Measurements from ENCODE around the gene GALNT14. TPM values are rescaled to one million over a fixed set of nuclear protein-coding genes. Genes with fewer than 3 reads are reported as not detected.

GALNT14 gene
- total and polyA plus RNA-seq, 2 of the 8 experiments (the other 6 are each of a cell fraction or from before 2014, with no cell fraction given) = 13.0 to 13.7 TPM

DNA sequence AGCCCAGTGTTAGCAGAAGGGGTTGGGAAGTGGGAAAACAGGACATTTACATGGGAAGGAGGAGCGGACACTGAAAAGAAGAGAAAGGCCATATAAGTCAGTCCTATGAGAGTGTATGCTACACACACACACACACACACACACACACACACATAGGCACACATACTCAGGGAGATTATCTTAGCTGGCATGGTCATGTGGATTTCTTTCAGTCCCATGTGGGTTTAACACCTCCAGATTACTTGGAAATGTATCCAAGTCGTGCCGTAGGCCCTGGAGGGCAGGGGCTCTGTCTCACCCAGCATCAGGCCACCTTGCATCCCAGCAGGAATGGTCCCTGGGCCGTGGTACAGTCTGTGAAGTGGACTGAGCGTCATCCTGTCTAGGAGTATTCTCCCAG, 217.7 kb downstream of the GALNT14 start:
- Histone ChIP-seq H3K18ac (ENCODE audit: extremely low read depth, low read length) (no peak overlapping the region), H4K5ac (ENCODE audit: insufficient read length, low read depth, low read length) (no peak overlapping the region), H3K14ac (ENCODE audit: insufficient read length) (no peak overlapping the region), H4K8ac (ENCODE audit: extremely low read depth, insufficient read depth, low read length) (no peak overlapping the region), H2BK5ac (ENCODE audit: low read depth, low read length) (no peak overlapping the region), H3K4me3 (ENCODE audit: extremely low read depth in 1 of 4, insufficient read depth in 2 of 4, low read depth in 3 of 4, low read length in 4 of 4) (no peak overlapping the region), H3K56ac (replicated peaks; ENCODE audit: insufficient read length, low read depth, low read length) (no peak overlapping the region), H2BK20ac (ENCODE audit: low read length) (no peak overlapping the region), H2BK120ac (replicated peaks; ENCODE audit: low read depth, low read length) (no peak overlapping the region), H4K91ac (replicated peaks; ENCODE audit: insufficient read length, low read length) (no peak overlapping the region), H3K23ac (ENCODE audit: insufficient read length) (no peak overlapping the region), H3K23me2 (ENCODE audit: low read depth, low read length) (no peaks in the 10 kb centered on the region), H2AK5ac (ENCODE audit: low read depth, low read length) (no peak overlapping the region), H4K20me1 (replicated peaks in 1 of 2; ENCODE audit: control insufficient read depth in 1 of 2, insufficient read depth in 2 of 2, low read length in 2 of 2) (no peaks in the 10 kb centered on the region), H3K4me1 (replicated peaks in 1 of 4; ENCODE audit: control insufficient read depth in 3 of 4, insufficient read depth in 4 of 4, low read length in 3 of 4) (no peaks in the 10 kb centered on the region), H2BK12ac (ENCODE audit: low read depth, low read length) (no peak overlapping the region), H3K9ac (replicated peaks in 1 of 4; ENCODE audit: extremely low read depth in 1 of 4, low read depth in 3 of 4, low read length in 3 of 4) (no peak overlapping the region), H3K4ac (replicated peaks; ENCODE audit: insufficient read length, low read depth, low read length) (no peak overlapping the region), H2BK15ac (ENCODE audit: low read length) (no peak overlapping the region), H3K27me3 (replicated peaks in 1 of 4; ENCODE audit: control insufficient read depth in 3 of 4, extremely low read depth in 1 of 4, insufficient read depth in 3 of 4, low read length in 3 of 4) (no peaks in the 10 kb centered on the region), H3K36me3 (ENCODE audit: control insufficient read depth in 2 of 4, insufficient read depth in 4 of 4, low read length in 3 of 4) (no peaks in the 10 kb centered on the region), H3K79me2 (ENCODE audit: control insufficient read depth in 1 of 2, insufficient read depth in 2 of 2, low read length in 2 of 2) (no peaks in the 10 kb centered on the region), H3K27ac (ENCODE audit: low read depth, low read length) (no peak overlapping the region), H3K4me2 (ENCODE audit: insufficient read depth in 1 of 2, low read depth in 2 of 2, low read length in 2 of 2) (no peak overlapping the region), H3K9me3 (ENCODE audit: insufficient read depth in 2 of 2, low read depth in 1 of 2, low read length in 1 of 2) (no peaks in the 10 kb centered on the region), H3K79me1 (ENCODE audit: low read depth, low read length) (no peaks in the 10 kb centered on the region), H2AFZ (ENCODE audit: low read length) (no peak overlapping the region)
- 87% methylated on average over 5 of the region's 5 CpGs; no CpG with 5 or more reads in 1 of the 2 experiments for WGBS, 2 experiments (ENCODE audit: extremely low coverage in 1 of 2, insufficient coverage in 1 of 2, insufficient read length in 1 of 2, insufficient replicate concordance in 2 of 2, low coverage in 1 of 2, low lambda C conversion rate in 2 of 2, missing lambda C conversion rate in 1 of 2)
- ChIA-PET CTCF (ENCODE audit: partially characterized antibody) (interaction anchor here (0.7 to 1.0 kb wide), 3 partner anchors 58 to 208 kb away, joined by 3 to 4 read pairs (median 3); no protein-coding TSS in a partner anchor), POLR2A (ENCODE audit: partially characterized antibody) (no interaction called here)
- no peak for FAIRE-seq
- DNase-seq (ENCODE audit: low read depth in 1 of 2, low spot score in 2 of 2) = no peak
- TF ChIP-seq YY1 (IDR thresholded peaks at IDR 0.05; ENCODE audit: low read depth, low read length) = no peak
- TF ChIP-seq JUND (IDR thresholded peaks at IDR 0.05; ENCODE audit: low read length) = no peak
- TF ChIP-seq TCF12 (IDR thresholded peaks at IDR 0.05; ENCODE audit: low read depth, low read length) = no peak
- TF ChIP-seq MAFK (IDR thresholded peaks at IDR 0.05; ENCODE audit: low read depth, low read length) = no peak
- no peak for TF ChIP-seq SIN3A (conservative IDR thresholded peaks at IDR 0.05 in 1 of 2, IDR thresholded peaks at IDR 0.05 in 1 of 2; ENCODE audit: low read depth in 1 of 2, low read length in 2 of 2)
- no peak for TF ChIP-seq CHD2 (IDR thresholded peaks at IDR 0.05; ENCODE audit: low read length)
- TF ChIP-seq RBBP5 (IDR thresholded peaks at IDR 0.05; ENCODE audit: borderline replicate concordance, low read depth, low read length) = no peak
- TF ChIP-seq, protein P1, sequence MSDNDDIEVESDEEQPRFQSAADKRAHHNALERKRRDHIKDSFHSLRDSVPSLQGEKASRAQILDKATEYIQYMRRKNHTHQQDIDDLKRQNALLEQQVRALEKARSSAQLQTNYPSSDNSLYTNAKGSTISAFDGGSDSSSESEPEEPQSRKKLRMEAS (IDR thresholded peaks at IDR 0.05) = no peak
- TF ChIP-seq EGR1 (IDR thresholded peaks at IDR 0.05; ENCODE audit: borderline replicate concordance, low read depth, low read length) = no peak
- TF ChIP-seq TBP (IDR thresholded peaks at IDR 0.05; ENCODE audit: low read depth, low read length) = no peak
- TF ChIP-seq SP1 (IDR thresholded peaks at IDR 0.05; ENCODE audit: low read depth, low read length) = no peak
- TF ChIP-seq RXRA (IDR thresholded peaks at IDR 0.05; ENCODE audit: insufficient read depth, low read depth, low read length) = no peak
- no peak for TF ChIP-seq CHD1 (IDR thresholded peaks at IDR 0.05; ENCODE audit: low read depth, low read length)

Data from H1 (cell line).